ENCODE measurements around the gene RPS3. TPM values are rescaled to one million over a fixed set of nuclear protein-coding genes. Genes with fewer than 3 reads are reported as not detected.

Gene RPS3
- total RNA-seq, 3 donors from 2014 or later (not counting 1 experiment from before 2014, with no cell fraction given): 2,027 to 2,376 (median 2,290) TPM

GRCh38 chr11:75428989-75429640 lies 29.8 kb downstream of the RPS3 start:
- Histone ChIP-seq H3K4me3 (ENCODE audit: low read length) (no peak overlapping the region), H3K9me3 (ENCODE audit: control insufficient read depth, insufficient read depth, low read length) (peaks cover 6% of the 10 kb centered on the region), H3K27me3 (ENCODE audit: control insufficient read depth, insufficient read depth, low read length) (peaks cover 32% of the 10 kb centered on the region), H3K4me1 (ENCODE audit: control insufficient read depth, insufficient read depth, low read length) (peaks cover 23% of the 10 kb centered on the region), H3K27ac (ENCODE audit: low read length) (no peak overlapping the region), H3K36me3 (ENCODE audit: control insufficient read depth, insufficient read depth, low read length) (no peaks in the 10 kb centered on the region)
- no peak for TF ChIP-seq CTCF (IDR thresholded peaks at IDR 0.05)
- DNase-seq: no peak
- Mint-ChIP-seq H3K27me3 (ENCODE audit: low read depth in 2 of 2) (peaks cover 24 to 40% of the 10 kb centered on the region in 2 donors), H3K4me3 (peak overlapping the region; percentile 80), H3K27ac (peak overlapping the region; percentile 50 to 53), H3K9me3 (no peaks in the 10 kb centered on the region), H3K36me3 (no peaks in the 10 kb centered on the region), H3K4me1 (peaks cover 18 to 29% of the 10 kb centered on the region in 2 donors)
- intact Hi-C loops (cut with micrococcal nuclease): no loop called here
- ATAC-seq: no peak
- WGBS (ENCODE audit: insufficient coverage): 70% methylated on average over 16 of the region's 16 CpGs

GRCh38 chr11:75429641-75429901 lies 30.3 kb downstream of the RPS3 start:
- WGBS (ENCODE audit: insufficient coverage): 28% methylated on average over 25 of the region's 25 CpGs
- no peak overlapping the region for H3K4me3 ChIP-seq (ENCODE audit: low read length)
- peaks cover 18 to 29% of the 10 kb centered on the region in 2 donors for H3K4me1 Mint-ChIP-seq

DNA sequence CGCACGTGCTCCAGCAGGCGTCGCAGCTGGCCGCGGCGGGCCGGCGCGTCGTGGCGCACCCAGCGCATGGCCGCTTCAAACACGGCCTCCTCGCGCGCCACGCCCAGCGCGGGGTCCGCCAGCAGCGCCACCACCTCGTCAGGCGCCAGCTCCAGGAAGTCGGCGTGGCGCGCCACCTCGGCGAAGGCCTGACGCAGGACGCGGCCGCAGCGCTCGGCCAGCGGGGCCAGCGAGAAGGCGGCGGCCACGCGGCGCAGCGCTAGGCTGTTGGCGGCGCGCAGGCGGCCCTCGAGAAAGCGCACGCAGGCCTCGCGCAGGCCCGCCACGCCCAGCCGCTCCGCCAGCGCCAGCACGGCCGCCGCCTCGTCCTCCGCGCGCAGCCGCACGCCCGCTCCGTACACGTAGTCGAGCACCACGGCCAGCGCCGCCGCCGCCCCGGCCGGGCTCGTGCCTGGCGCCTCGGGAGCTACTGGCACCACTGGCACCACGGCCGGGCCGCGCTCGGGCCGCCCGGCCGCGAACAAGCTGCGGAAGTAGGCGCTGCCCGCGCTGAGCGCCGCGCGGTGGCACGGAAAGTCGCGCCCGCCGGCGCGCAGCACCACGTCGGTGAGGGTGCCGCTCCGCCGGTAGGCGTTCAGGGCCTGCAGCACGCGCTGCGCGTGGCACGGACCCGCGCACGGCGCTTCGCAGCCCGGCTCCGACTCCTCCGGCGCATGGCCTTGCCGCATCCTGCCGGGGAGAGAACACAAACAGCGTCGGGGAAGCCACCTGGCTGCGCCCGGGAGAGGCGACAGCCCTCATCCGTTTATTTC lies 30.8 kb downstream of the RPS3 start:
- no peak overlapping the region for H3K27ac ChIP-seq (ENCODE audit: low read length)
- Mint-ChIP-seq H3K4me1 (peaks cover 18 to 29% of the 10 kb centered on the region in 2 donors), H3K4me3 (peak overlapping the region; percentile 96), H3K9me3 (no peaks in the 10 kb centered on the region), H3K27me3 (ENCODE audit: low read depth in 2 of 2) (peaks cover 24 to 40% of the 10 kb centered on the region in 2 donors), H3K36me3 (no peaks in the 10 kb centered on the region), H3K27ac (peak overlapping the region; percentile 76 to 83)
- H3K27me3 ChIP-seq (ENCODE audit: control insufficient read depth, insufficient read depth, low read length): peaks cover 32% of the 10 kb centered on the region
- DNase-seq (peak; percentile 58 to 81), ATAC-seq (peak; percentile 68 to 76 (median 70))
- H3K4me3 ChIP-seq (ENCODE audit: low read length): peak overlapping the region; percentile 33
- intact Hi-C loops (cut with micrococcal nuclease): loop anchor here (1.0 kb wide), 1 partner anchor 42 kb away; no protein-coding TSS in a partner anchor
- H3K36me3 ChIP-seq (ENCODE audit: control insufficient read depth, insufficient read depth, low read length): no peaks in the 10 kb centered on the region
- TF ChIP-seq CTCF (IDR thresholded peaks at IDR 0.05): no peak
- H3K9me3 ChIP-seq (ENCODE audit: control insufficient read depth, insufficient read depth, low read length): peaks cover 6% of the 10 kb centered on the region
- H3K4me1 ChIP-seq (ENCODE audit: control insufficient read depth, insufficient read depth, low read length): peaks cover 23% of the 10 kb centered on the region
- 2% methylated on average over 134 of the region's 134 CpGs for WGBS (ENCODE audit: insufficient coverage)

More at GRCh38 chr11:75429641-75429901, 30.3 kb downstream of the RPS3 start:
- Histone ChIP-seq H3K9me3 (ENCODE audit: control insufficient read depth, insufficient read depth, low read length) (peaks cover 6% of the 10 kb centered on the region), H3K27me3 (ENCODE audit: control insufficient read depth, insufficient read depth, low read length) (peaks cover 32% of the 10 kb centered on the region), H3K4me1 (ENCODE audit: control insufficient read depth, insufficient read depth, low read length) (peaks cover 23% of the 10 kb centered on the region), H3K36me3 (ENCODE audit: control insufficient read depth, insufficient read depth, low read length) (no peaks in the 10 kb centered on the region), H3K27ac (ENCODE audit: low read length) (no peak overlapping the region)
- H3K36me3 Mint-ChIP-seq: no peaks in the 10 kb centered on the region
- no peak for TF ChIP-seq CTCF (IDR thresholded peaks at IDR 0.05)
- no peaks in the 10 kb centered on the region for H3K9me3 Mint-ChIP-seq
- H3K27me3 Mint-ChIP-seq (ENCODE audit: low read depth in 2 of 2): peaks cover 24 to 40% of the 10 kb centered on the region in 2 donors
- DNase-seq: no peak
- H3K27ac Mint-ChIP-seq: peak overlapping the region in 1 of 2 donors; percentile 50
- intact Hi-C loops (cut with micrococcal nuclease): no loop called here
- no peak for ATAC-seq
- peak overlapping the region; percentile 80 for H3K4me3 Mint-ChIP-seq

Data from natural killer cell (primary cell).